GM19023 (cell line): ENCODE results near the gene CCDC148.

Experiments
- ATAC-seq: cut with Tn5 transposase; IDR thresholded peaks from one replicate; pipeline ENCODE4 v1.9.1; 2021; ENCODE audit warnings: mild to moderate bottlenecking, moderate library complexity; ENCODE audit not compliant: unreplicated experiment

CCDC148 gene

DNA sequence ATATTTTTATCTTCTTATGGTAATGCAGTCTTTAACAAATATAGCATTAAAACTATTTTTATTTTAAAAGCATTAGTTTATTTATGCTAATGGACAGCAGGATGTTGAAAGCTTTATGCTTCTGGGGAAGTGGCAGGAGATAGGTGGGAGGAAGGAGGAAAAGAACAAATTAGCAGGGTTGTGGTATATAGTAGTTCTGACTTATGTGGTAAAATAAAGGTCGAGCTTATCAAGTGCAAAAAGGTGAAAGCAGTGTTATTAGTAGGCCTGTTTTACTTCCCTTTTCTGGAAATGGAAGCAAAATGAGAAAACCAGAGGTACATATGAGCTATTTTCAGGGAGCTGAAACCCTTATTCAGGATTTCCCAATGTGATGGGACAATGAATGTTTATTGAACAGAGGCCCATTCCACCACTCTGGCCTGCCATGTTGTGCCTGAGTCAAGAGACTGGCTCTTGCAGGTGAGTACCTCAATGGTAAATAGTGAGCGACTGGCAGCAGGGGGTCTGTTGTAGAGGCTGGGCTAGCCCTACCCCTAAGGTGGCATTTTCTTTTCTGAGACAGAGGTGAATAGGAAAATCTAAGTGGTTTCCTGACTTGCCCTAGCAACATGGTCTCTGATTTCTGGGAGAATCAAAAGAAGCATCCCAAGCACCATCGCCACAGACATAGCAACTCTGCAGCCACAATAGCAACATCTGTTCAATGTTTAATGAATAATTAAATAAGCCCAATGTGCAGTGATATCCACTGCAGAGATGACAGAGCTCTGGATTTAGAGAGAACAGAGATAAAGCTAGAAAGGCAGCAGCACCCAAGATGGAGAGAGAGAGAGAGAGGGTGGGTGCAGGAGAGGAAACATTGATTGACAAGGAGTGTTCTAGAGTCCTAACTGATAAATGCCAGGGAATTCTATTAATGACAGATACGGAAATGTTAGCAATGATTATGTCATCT, 235.2 kb downstream of the CCDC148 start:
- ATAC-seq = no peak

- no peak for ATAC-seq
Observed at GRCh38 chr2:158217593-158217992, 239.0 kb downstream of the CCDC148 start.

- ATAC-seq = peak; percentile 83
Observed at GRCh38 chr2:158214431-158214830, 242.1 kb downstream of the CCDC148 start.

- ATAC-seq = no peak
Observed at GRCh38 chr2:158213773-158214172, 242.8 kb downstream of the CCDC148 start.

DNA sequence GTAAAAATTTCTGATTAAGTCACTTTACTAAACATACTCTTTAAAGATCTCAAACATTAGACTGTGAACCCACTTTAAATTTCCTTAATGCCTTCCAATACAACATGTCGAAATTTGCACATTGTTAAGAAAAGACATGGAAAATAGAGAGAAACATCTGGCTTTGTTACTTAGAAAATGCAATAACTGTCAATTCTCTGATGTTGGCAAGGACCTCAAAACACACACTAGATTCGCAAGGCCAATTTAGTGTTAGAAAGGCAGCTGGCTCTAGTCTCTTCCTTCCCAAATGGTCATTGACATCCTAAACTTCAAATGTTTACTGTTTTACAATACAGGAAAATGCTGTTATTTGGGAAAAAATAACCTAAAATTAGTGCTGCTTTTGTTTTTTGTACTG, 244.3 kb downstream of the CCDC148 start:
- ATAC-seq = no peak

DNA sequence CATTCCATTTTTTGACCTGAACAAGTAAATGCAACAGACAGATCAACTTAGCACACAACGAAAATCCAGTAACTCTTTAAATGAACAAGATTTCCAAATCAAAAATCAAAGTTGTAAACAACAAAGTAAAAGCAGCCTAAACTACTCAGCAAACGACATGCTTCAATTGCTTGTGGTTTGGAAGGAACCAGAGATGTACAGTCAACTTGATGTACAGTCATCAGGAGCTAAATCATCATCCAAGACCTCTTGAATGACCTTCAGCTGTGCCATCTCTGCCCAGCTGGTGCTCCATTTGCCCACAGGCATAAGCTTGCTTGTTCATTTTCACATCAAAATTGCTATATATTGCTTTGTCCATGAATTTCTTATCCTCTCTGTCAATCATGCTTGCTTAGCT, 245.1 kb downstream of the CCDC148 start:
- no peak for ATAC-seq

DNA sequence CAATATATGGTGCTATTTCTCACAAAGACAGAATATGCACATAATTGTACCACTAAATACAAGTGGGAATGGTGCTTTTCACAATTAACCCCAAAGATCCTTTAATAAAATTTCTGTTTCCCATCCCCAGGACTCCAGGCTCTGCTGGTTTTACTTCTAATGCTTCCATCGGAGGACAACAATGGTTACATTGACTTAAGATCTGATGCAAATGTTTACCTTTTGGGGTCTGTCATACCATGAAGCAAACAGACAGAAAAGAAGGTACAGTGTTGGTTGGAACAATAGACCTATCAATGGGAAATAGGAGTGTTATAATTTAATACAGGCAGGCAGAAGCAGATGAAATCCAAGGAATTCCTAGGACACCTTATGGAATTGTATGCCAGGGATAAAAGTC, 249.2 kb downstream of the CCDC148 start:
- no peak for ATAC-seq

DNA sequence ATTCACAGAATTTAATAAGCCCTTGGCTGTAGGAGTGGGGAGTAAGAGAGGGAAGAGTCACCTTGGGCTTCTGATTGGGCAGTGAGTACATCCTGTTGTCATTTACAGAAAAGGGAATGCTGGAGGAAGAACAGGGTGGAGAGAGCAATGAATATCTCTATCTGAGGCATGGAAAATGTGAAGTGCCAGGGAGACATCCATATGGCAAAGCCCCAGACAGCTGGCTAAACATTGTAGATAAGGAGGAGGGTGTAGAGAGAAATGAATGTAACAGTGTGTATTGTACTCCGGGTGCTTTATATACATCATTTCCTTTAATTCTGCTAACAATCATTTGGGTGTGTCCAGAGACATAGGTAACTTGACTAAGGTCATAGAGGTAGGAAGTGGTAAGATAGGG, 251.3 kb downstream of the CCDC148 start:
- no peak for ATAC-seq

GRCh38 chr2:158204741-158205165, 251.8 kb downstream of the CCDC148 start:
- no peak for ATAC-seq

GRCh38 chr2:158202161-158202815, 254.3 kb downstream of the CCDC148 start:
- no peak for ATAC-seq

DNA sequence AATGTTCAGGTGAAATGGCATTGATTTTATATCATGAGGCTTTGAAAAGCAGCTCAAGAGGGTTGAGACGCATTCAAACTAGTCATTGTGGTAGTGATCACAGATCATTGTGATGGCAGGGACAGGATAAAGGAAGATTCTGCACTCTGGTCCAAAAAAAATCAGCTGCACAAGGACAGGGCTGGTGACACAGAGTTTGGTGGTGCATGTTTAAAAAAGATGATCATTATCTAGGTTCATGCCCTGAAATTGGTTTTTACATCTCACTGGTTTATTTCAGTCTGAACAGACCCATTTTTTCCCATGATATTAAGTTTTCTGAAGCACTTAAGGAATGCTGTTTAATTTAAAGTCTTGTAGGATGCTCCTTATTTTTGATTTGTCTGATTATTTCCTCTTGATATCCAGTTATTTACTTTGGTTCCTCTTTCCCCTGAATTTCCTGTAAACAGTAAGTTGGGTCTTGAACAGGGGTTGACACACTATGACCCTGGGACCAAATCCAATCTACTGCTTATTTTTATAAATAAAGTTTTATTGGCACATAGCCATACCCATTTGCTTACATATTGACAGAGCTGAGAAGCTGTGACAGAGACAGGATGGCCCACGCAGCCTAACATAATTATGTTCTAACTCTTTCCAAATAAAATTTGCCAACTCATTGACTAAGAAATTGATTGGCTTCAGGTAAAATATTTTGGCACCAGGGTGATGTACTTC, 256.5 kb downstream of the CCDC148 start:
- no peak for ATAC-seq

- ATAC-seq = no peak
Observed at GRCh38 chr2:158197940-158198339, 258.6 kb downstream of the CCDC148 start.

- no peak for ATAC-seq
Observed at GRCh38 chr2:158194229-158194628, 262.3 kb downstream of the CCDC148 start.

DNA sequence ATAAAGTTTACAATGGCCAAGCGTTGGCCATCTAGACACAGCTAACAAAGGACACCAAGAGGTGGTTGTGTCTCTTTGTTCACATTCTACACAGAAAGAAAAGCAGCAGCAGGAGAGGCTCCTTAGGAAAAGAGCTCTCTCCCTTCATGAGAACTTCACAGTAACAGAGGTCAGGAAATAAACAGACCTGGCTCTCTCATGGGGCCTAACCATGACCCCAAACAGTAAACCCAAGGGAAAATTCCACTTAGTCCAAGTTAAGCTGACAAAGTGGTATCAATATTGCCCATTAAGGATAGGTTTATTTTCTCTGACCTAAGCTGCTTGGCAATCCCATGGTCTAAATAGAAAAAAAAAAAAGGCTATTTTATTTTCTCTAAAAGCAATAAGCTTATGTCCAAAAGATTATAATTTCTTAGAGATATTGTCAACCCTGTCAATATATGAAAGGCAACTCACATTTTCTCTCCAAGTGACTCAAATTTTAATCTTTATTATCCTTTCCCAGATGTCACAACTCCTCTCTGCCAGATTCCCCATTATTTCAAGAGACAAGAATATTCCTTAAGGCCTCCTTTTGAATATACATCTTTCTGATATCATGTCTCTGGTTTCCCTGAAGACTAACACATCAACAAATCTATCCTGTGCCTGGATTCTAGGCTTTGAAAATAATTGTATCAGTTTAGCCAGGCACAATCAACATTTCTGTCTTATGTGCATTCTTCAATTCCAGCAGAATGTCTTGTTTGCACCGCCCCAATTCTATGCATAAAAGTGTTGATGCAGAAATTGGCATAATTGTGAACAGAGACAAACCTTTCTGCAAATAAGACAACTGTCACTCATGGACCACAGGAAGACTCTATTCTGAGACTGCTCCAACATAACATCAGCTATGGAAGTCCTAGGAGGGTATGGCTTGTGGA, 263.8 kb downstream of the CCDC148 start:
- no peak for ATAC-seq

DNA sequence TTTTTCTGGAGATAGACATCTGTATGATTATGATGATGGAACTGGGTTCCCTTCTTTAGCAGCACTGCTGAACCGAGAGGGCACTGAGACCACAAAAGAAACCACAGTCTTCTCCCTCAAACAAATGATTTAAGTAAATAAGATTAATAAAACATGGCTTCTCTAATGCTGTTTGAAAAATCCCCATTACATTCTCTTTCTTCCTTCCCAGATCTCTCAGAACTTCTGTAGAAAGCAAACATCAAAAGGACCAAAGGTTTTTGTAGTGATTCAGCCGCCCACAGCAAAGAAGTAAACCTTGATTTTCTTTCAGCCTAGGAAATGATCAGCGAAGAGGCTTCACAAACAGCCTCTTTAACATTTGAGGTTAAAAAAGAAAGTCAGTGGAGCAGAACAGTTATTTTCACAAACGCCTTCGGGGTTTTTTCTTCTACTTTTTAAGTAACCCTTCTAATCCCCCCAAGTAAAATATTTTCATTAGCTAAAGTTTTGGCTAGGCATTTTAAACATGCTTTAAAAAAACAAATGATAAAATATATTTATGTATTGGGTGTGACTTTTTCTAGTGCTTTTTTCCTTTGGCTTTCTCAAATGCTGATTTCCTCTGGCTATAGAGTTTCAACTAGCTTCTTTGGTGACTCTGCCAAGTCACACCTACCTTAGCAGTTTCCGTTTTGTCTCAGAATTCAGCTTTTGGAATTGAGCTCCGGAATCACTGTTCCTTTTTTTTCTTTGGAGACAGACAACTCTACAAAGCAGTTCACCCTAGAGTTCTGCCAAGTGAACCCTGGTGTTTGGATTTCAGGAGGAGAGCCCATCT, 265.3 kb downstream of the CCDC148 start:
- ATAC-seq = peak; percentile 86

DNA sequence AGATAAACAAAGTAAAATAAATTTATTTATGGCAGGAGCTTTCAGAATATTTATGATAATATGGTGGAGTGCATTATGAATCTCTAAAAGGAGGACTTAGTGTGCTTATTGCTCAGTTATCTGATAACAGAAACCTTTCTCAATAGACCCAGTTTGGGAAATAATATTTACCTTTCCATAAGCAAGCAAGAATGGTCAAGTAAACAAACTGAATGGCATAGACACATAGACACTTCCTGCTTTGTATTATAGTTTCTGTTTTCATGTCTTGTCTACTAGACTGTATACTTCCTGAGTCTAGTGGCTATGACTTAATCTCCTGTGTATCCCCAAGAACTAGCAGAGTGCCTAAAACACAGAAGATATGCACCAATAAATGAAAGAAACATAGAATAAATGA, 267.0 kb downstream of the CCDC148 start:
- ATAC-seq = no peak

- no peak for ATAC-seq
Observed at GRCh38 chr2:158187908-158188307, 268.6 kb downstream of the CCDC148 start.

DNA sequence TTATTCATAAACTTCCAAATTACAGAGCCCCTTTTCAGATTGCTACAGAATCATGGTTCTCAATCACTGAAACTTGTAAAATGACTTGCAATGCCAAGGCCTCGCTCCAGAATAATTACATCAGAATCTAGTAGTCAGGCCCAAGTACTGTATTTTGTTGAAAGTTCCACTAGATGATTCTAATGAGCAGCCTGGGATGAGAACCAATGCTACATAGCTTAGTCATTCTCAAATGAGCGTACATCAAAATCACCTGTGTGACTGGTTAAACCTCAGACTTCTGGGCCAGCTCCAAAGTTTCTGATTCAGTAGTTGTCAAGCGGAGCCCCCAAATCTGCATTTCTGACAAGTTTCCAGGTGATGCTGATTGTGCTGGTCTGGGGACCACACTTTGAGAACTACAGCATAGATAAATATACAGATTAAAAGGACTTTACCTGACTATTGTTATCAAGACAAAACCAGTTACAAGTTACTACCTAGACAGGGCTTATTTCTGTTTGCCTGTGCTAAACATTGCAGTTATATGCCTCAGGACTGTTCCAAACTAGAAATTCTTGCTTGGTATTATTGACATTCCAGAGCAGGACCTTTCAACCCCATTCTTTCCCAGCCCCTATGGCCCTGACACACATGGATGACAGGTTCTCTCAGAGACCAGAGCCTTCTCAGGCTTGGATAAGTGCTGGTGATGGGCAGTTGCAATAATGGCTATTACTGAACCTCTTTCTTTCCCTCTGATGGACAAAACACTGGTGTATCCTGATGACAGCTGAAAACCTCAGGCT, 271.8 kb downstream of the CCDC148 start:
- ATAC-seq = no peak

DNA sequence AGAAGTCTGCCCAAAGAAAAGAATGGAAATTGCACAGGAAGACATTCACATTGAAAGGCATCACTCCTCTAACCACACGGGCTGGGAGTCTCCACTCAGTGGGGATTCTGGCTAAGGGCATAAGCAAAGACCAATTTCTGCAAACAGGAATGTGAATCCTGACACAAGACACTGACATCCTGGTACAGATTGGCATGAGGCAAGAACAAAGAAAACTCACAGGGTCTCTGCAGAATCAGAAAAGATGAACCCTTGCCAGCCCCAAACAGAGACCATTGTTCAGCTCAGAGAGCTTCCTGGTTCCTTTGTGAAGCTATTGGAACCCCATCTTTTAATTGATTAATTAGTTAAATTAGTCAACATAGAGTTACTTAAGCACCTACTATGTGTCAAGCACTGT, 272.6 kb downstream of the CCDC148 start:
- ATAC-seq = no peak
